ENCODE measurements around the gene OXA1L. TPM values are rescaled to one million over a fixed set of nuclear protein-coding genes. Genes with fewer than 3 reads are reported as not detected.
"Not testable (repeated sequence)": the region's sequence is repeated elsewhere in the genome, so short reads cannot be mapped to it uniquely, and the experiment has no call there.

The OXA1L gene
- 10 to 100 TPM; 92.5 to 95.6 TPM for total RNA-seq
- 100 to 1,000 TPM; 134 to 153 (median 146) TPM for polyA plus RNA-seq (ENCODE audit: insufficient read length in 6 of 6)
- long read RNA-seq, donor 1, transcript OXA1L-201 (10 exons, 1,719 nt) = major isoform, 46 of 112 reads
- long read RNA-seq, donor 1, partial matches to known transcripts = 61 of 112 reads
- long read RNA-seq, donor 1, other reads (novel, unspliced or antisense) = 0 of 112 reads
- long read RNA-seq, donor 2, transcript OXA1L-201 (10 exons, 1,719 nt) = major isoform, 31 of 148 reads
- long read RNA-seq, donor 2, partial matches to known transcripts = 116 of 148 reads
- long read RNA-seq, donor 2, other reads (novel, unspliced or antisense) = 0 of 148 reads
- long read RNA-seq, donor 3, transcript OXA1L-201 (10 exons, 1,719 nt) = major isoform, 33 of 72 reads
- long read RNA-seq, donor 3, partial matches to known transcripts = 36 of 72 reads
- long read RNA-seq, donor 3, other reads (novel, unspliced or antisense) = 0 of 72 reads
- long read RNA-seq, donor 4, transcript OXA1L-201 (10 exons, 1,719 nt) = major isoform, 78 of 90 reads
- long read RNA-seq, donor 4, partial matches to known transcripts = 4 of 90 reads
- long read RNA-seq, donor 4, other reads (novel, unspliced or antisense) = 8 of 90 reads
- long read RNA-seq, donor 5, transcript OXA1L-201 (10 exons, 1,719 nt) = major isoform, 36 of 107 reads
- long read RNA-seq, donor 5, partial matches to known transcripts = 69 of 107 reads
- long read RNA-seq, donor 5, other reads (novel, unspliced or antisense) = 0 of 107 reads
- long read RNA-seq, donor 6, transcript OXA1L-201 (10 exons, 1,719 nt) = major isoform, 34 of 63 reads
- long read RNA-seq, donor 6, partial matches to known transcripts = 28 of 63 reads
- long read RNA-seq, donor 6, other reads (novel, unspliced or antisense) = 0 of 63 reads
- long read RNA-seq, donor 7, transcript OXA1L-201 (10 exons, 1,719 nt) = major isoform, 11 of 33 reads
- long read RNA-seq, donor 7, partial matches to known transcripts = 22 of 33 reads
- long read RNA-seq, donor 7, other reads (novel, unspliced or antisense) = 0 of 33 reads
- long read RNA-seq, donor 8, transcript OXA1L-201 (10 exons, 1,719 nt) = major isoform, 29 of 35 reads
- long read RNA-seq, donor 8, partial matches to known transcripts = 6 of 35 reads
- long read RNA-seq, donor 8, other reads (novel, unspliced or antisense) = 0 of 35 reads
- long read RNA-seq, donor 9 = 0 reads
- long read RNA-seq, donor 10, transcript OXA1L-201 (10 exons, 1,719 nt) = major isoform, 92 of 99 reads
- long read RNA-seq, donor 10, partial matches to known transcripts = 5 of 99 reads
- long read RNA-seq, donor 10, other reads (novel, unspliced or antisense) = 2 of 99 reads
- long read RNA-seq, donor 11, transcript OXA1L-201 (10 exons, 1,719 nt) = major isoform, 20 of 83 reads
- long read RNA-seq, donor 11, partial matches to known transcripts = 59 of 83 reads
- long read RNA-seq, donor 11, other reads (novel, unspliced or antisense) = 0 of 83 reads
- long read RNA-seq, donor 12, transcript OXA1L-201 (10 exons, 1,719 nt) = major isoform, 27 of 82 reads
- long read RNA-seq, donor 12, partial matches to known transcripts = 54 of 82 reads
- long read RNA-seq, donor 12, other reads (novel, unspliced or antisense) = 0 of 82 reads

GRCh38 chr14:22766457-22767322 is at the start of gene OXA1L:
Gene OXA1L (plus strand): TSS chr14:22766688. CDS start chr14:22766702, 14 bp downstream.
- Histone ChIP-seq H3K9me3 (peaks cover 0 to 7% of the 10 kb centered on the region in 2 donors), H3K27me3 (no peaks in the 10 kb centered on the region), H3K4me3 (peak within 1 kb of the TSS; percentile 93 to 97), H3K4me1 (peaks cover 12 to 34% of the 10 kb centered on the region in 2 donors), H3K27ac (peak within 1 kb of the TSS; percentile 81 to 92), H3K36me3 (peaks cover 5 to 38% of the 10 kb centered on the region in 2 donors)
- no peak for TF ChIP-seq CTCF (IDR thresholded peaks at IDR 0.05)
- intact Hi-C loops (cut with DNase I) = no loop called here
- ATAC-seq (peak; percentile 89), DNase-seq (peak; percentile 92 to 98 (median 97))

- Histone ChIP-seq H3K4me1 (peaks cover 0 to 3% of the 10 kb centered on the region in 2 donors), H3K9me3 (no peaks in the 10 kb centered on the region), H3K27ac (no peak overlapping the region), H3K36me3 (no peaks in the 10 kb centered on the region), H3K27me3 (peaks cover 0 to 13% of the 10 kb centered on the region in 2 donors), H3K4me3 (no peak overlapping the region)
- intact Hi-C loops (cut with DNase I) = no loop called here
- ATAC-seq (no peak), DNase-seq (no peak)
- no peak for TF ChIP-seq CTCF (IDR thresholded peaks at IDR 0.05)
Observed at GRCh38 chr14:22718091-22718490, 48.4 kb upstream of the OXA1L start.

- Histone ChIP-seq H3K4me3 (no peak overlapping the region), H3K4me1 (no peaks in the 10 kb centered on the region), H3K27ac (no peak overlapping the region), H3K27me3 (no peaks in the 10 kb centered on the region), H3K9me3 (no peaks in the 10 kb centered on the region), H3K36me3 (no peaks in the 10 kb centered on the region)
- ATAC-seq (no peak), DNase-seq (no peak)
- intact Hi-C loops (cut with DNase I) = no loop called here
- no peak for TF ChIP-seq CTCF (IDR thresholded peaks at IDR 0.05)
Observed at GRCh38 chr14:22721213-22721612, 45.3 kb upstream of the OXA1L start.

- no peak for DNase-seq
- Histone ChIP-seq H3K27ac (no peak overlapping the region), H3K27me3 (no peaks in the 10 kb centered on the region), H3K36me3 (no peaks in the 10 kb centered on the region), H3K4me3 (no peak overlapping the region), H3K9me3 (no peaks in the 10 kb centered on the region), H3K4me1 (no peaks in the 10 kb centered on the region)
- no peak for TF ChIP-seq CTCF (IDR thresholded peaks at IDR 0.05)
- intact Hi-C loops (cut with DNase I) = no loop called here
- no peak for ATAC-seq
Observed at GRCh38 chr14:22723815-22724214, 42.7 kb upstream of the OXA1L start.

GRCh38 chr14:22724847-22725246 is 41.6 kb upstream of the OXA1L start:
- H3K36me3 ChIP-seq; DNase-seq; ATAC-seq; H3K27ac ChIP-seq; H3K4me1 ChIP-seq; intact Hi-C loops (cut with DNase I); H3K27me3 ChIP-seq; H3K9me3 ChIP-seq; H3K4me3 ChIP-seq: not testable (repeated sequence)

- ATAC-seq; DNase-seq; H3K4me3 ChIP-seq; H3K9me3 ChIP-seq; H3K27ac ChIP-seq; H3K36me3 ChIP-seq; H3K4me1 ChIP-seq; H3K27me3 ChIP-seq; intact Hi-C loops (cut with DNase I): not testable (repeated sequence)
Observed at GRCh38 chr14:22725374-22725773, 41.1 kb upstream of the OXA1L start.
